HG03060 (cell line): ENCODE measurements around the gene PM20D2.

Experiments
- ATAC-seq: cut with Tn5 transposase; IDR thresholded peaks from one replicate; pipeline ENCODE4 v1.9.1; 2021; ENCODE audit warnings: low read depth, moderate number of reproducible peaks; ENCODE audit not compliant: unreplicated experiment

PM20D2 gene

GRCh38 chr6:89198235-89198634, 52.4 kb downstream of the PM20D2 start:
- no peak for ATAC-seq

DNA sequence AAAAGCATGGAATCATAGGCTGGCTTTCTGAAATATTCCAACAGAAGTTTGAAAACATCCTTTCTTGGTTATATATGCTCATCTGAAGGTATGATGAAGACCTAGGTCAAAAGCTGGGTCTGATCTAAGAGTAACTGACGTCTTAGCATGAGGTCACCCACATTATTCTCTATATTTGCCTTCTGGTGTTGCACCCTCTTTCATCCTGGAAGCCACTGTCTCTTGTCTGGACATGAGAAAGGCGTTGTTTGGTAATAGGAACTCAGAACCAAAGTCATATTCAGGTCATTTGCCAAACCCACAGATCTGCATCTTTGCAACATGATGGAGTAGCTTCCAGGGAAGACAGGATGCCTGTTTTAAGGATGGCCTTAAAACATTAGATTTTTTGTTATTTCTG, 53.7 kb downstream of the PM20D2 start:
- no peak for ATAC-seq

DNA sequence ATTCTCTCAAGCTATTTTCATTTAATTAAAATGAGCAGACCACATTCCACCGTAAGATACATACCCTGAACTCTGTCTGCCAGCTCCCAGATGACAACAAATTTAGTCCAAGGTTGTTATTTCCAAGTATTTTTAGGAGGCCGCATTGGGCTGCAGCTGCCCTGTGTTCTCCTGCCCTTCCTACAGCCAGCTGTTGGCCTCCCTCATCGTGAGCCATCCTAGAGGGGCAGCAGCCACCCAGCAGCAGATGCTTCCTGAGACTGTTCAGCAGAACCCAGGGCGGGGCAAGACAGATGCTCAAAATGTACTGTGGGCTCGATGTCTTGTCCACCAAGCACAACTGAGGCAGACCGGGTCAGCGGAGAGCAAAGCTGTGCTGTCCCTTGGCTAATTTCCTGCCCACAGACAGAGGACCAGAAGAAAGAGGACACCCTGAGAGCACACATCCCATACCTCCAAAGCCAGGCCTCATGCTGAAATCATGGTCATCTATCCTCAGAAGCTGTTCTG, 54.9 kb downstream of the PM20D2 start:
- no peak for ATAC-seq

DNA sequence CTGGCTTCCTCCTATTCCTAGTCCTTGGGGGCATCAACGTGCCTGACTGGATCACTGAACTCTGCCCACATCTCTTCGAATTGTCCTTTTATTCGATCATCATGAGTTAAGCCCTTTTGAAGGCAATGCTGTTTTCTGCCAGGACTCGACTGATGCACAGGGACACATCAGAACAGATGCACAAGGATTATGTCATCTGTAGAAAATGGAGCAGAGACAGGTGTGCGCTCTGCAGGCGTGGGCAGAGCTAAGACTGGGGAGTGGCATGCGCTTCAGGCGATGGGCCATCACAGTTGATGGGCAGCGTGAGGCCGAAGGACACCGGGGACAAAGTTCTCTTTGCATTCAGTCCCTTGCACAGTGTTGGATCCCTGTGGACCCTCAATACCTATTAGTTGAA, 58.2 kb downstream of the PM20D2 start:
- no peak for ATAC-seq

DNA sequence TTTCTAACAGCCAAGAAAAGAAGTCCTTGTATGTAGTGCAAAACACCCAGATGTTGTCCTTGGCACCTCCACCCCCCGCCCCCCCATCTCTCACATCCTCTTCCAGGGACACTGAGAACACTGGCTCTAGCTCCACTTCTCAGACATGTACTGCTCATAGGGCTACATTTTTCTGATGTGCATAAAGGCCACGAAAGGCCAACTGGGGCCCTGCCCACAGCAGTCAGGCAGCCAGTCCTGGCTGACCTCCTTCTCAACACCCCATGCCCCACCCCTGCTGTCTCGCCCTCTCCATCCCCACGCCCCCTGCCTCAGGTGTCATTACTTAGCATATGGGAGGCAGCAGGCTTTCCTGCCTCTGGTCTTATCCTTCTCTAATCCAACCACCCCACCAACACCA, 60.0 kb downstream of the PM20D2 start:
- no peak for ATAC-seq

- no peak for ATAC-seq
These were observed 62.7 kb downstream of the PM20D2 start for GRCh38 chr6:89208551-89208950.

DNA sequence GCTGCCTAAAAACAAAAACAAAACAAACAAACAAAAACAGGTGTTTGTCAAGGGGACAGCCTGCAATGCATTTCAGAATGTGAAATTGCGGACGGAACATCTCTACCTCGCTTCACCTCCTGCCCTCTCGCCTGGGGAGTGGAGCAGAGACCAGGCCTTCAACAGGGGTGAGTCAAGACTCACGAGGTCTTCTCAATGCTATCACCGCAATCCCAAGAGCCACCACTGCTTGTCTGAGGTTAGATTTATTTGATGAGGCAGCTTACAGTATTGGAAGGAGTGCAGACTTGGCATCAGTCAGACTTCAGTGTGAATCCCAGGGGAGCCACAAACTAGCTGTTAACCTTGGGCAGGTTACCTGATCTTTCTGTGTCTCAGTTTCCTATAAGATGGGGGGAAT, 63.6 kb downstream of the PM20D2 start:
- no peak for ATAC-seq

DNA sequence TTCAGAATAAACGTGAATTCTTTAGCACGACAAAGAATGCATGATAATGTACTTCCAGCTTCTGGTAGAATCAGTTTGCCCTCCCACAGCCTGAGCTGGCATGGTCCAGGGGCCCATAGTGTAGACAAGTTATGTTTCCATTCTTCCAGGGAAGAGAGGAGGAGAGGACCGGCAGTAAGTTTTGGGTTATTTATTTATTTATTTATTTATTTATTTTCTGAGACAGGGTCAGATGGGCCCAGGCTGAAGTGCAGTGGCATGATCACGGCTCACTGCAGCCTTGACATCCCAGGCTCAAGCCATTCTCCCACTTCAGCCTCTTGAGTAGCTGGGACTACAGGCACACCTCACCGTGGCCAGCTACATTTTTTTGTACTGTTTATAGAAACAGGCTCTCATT, 66.6 kb downstream of the PM20D2 start:
- no peak for ATAC-seq

GRCh38 chr6:89214197-89214596, 68.3 kb downstream of the PM20D2 start:
- no peak for ATAC-seq
